Large intestine (tissue), 3 donors: Measurements from ENCODE around the gene MICAL2. TPM values are rescaled to one million over a fixed set of nuclear protein-coding genes. Genes with fewer than 3 reads are reported as not detected.

Experiments
- DNase-seq, 2 donors: peaks; one replicate each; pipeline versions ENCODE4 v3.0.0 to v3.0.0-alpha.2; 2013
- H3K27ac ChIP-seq: one replicate; pipeline ENCODE4 v1.5.1; 2013; ENCODE audit warnings: low read length
- H3K27me3 ChIP-seq: 2 replicates; pipeline ENCODE4 v1.6.1; 2013; ENCODE audit warnings: low read length; ENCODE audit not compliant: control insufficient read depth, insufficient read depth
- H3K36me3 ChIP-seq: 2 replicates; pipeline ENCODE4 v1.6.1; 2013; ENCODE audit warnings: low read length; ENCODE audit not compliant: control insufficient read depth, insufficient read depth
- H3K4me1 ChIP-seq: one replicate; pipeline ENCODE4 v1.6.1; 2013; ENCODE audit warnings: low read length; ENCODE audit not compliant: control insufficient read depth, insufficient read depth
- H3K4me3 ChIP-seq: one replicate; pipeline ENCODE4 v1.5.1; 2013; ENCODE audit warnings: low read length
- H3K9me3 ChIP-seq: one replicate; pipeline ENCODE4 v1.6.1; 2013; ENCODE audit warnings: mild to moderate bottlenecking, low read depth, low read length, moderate library complexity; ENCODE audit not compliant: control insufficient read depth
- WGBS: methylation state at CpG from one replicate; pipeline ENCODE4 v1.1.5; 2013; ENCODE audit warnings: low lambda C conversion rate; ENCODE audit not compliant: insufficient coverage; 5-methylcytosine and 5-hydroxymethylcytosine counted together
- polyA plus RNA-seq: library from polyadenylated mRNA; unstranded; fragments of 120-200 nt; gene quantifications from one replicate; pipeline ENCODE4 v1.2.1, GENCODE V29; 2013

Gene MICAL2
- polyA plus RNA-seq, 1 donor = 39.8 TPM

DNA sequence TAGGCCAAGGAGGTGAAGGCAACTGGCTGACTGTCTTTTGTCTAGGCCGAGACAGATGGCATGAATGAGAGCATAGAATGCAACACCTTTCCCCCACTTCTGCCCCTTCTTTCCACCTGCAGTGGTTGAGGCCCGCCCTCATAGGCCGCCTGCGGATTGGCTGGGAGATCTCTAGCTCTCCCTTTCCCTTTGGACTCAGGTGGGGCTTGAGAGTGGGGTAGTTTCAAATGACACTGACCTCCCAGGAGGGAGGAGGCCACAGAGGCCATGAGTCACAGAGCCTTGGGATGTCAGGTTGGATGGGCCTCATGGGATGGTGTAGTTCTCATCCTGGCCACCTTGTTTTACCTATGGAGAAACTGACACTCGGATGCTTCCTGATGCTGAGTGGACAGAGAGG, 9.1 kb downstream of the MICAL2 start:
- no peak overlapping the region for H3K4me3 ChIP-seq
- WGBS = no CpG with 5 or more reads among the region's 5 CpGs
- H3K9me3 ChIP-seq = no peaks in the 10 kb centered on the region
- peak overlapping the region; percentile 72 for H3K27ac ChIP-seq
- no peaks in the 10 kb centered on the region for H3K27me3 ChIP-seq
- no peaks in the 10 kb centered on the region for H3K36me3 ChIP-seq
- DNase-seq = peak in 1 of 2 donors; percentile 93
- peaks cover 32% of the 10 kb centered on the region for H3K4me1 ChIP-seq

DNA sequence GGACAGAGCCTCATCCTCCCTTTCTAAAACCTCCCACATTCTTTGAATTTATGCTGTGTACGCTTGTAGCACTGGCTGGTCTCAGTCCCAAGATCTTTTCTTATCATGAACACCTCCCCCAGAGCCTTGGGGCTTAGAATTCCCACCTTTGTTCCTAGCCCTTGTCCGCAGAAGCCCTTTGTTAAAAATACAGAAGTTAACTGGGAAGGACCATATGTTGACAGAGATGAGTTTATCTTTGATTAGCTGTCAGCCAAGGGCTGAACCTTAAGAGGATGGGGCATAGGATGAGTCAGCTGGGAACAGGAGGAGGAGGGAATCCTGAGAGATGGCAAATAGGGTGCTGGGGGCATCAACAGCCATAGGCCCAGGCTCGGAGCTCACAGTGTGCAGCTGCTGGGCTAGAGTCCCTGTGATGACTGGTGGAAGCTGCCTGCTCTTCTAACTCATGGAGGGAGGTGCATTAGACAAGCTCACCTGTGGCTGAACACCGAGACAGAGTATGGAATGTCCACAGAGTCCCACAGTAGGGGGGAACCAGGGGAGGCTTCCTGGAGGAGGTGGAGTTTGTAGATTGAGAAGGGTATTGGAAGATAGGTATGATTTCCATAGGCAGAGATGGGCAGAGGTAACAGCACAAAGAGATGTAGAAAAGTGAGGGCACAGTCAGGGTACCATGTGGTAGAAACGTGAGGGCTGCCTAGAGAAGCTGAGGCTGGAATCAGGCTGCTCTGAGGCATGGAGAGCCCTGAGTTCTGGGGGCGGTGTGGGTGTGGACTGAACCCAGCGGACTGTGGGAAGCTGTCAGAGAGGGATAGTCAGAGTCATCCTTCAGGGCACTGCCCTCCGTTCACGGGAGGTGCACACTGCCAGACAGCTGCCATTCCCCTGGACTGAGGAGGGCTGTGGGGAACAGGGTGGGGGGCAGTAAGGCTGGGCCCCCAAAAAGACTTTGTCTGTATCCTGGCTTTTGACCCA, 9.9 kb downstream of the MICAL2 start:
- peaks cover 35% of the 10 kb centered on the region for H3K4me1 ChIP-seq
- no CpG with 5 or more reads among the region's 9 CpGs for WGBS
- peak overlapping the region; percentile 72 for H3K27ac ChIP-seq

DNA sequence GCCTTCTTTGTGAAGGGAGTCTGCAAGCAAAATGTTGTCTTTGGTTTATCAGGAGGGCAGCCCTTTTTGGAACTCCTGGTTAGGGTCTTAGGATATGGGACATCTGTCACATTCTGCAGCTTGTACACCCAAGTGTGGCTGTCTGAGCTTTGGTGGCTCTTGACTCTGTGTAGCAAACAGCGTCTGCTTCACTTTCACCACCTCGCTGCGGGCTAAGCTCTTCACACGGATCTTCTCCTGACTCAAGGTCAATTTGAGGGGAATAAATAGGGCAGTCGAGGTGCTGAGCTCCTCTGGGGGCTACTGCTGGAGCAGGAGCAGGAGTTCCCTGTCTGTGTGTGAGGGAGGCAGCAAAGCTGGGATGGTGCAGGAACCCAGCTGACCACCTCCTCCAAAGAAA, 10.6 kb downstream of the MICAL2 start:
- no CpG with 5 or more reads among the region's 5 CpGs for WGBS
- no peaks in the 10 kb centered on the region for H3K36me3 ChIP-seq
- H3K4me1 ChIP-seq = peaks cover 42% of the 10 kb centered on the region
- peak overlapping the region; percentile 72 for H3K27ac ChIP-seq
- H3K9me3 ChIP-seq = no peaks in the 10 kb centered on the region
- H3K4me3 ChIP-seq = no peak overlapping the region
- no peaks in the 10 kb centered on the region for H3K27me3 ChIP-seq
- no peak for DNase-seq

More for the DNA sequence above, 9.9 kb downstream of the MICAL2 start:
- Histone ChIP-seq H3K27me3 (no peaks in the 10 kb centered on the region), H3K9me3 (no peaks in the 10 kb centered on the region), H3K4me3 (no peak overlapping the region), H3K36me3 (no peaks in the 10 kb centered on the region)
- DNase-seq = no peak

DNA sequence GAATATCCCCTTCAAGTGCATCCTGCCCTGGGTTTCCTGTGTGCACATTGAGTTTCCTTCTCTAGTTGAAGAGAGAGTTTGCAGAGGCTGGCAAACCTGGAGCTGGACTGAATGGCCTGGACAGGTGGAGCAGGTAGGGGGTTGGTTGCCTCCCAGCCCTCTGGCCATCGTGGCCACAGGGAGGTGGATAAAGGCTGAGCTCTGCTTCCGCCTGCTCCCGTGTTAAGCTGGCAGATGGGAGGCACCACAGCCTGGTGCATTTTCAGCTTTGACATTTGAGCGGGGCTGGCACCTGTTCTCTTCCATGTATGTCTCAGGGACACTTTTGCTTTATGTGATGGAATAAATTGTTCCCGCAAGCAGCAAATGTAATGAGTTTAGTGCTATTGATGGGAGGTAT, 11.1 kb downstream of the MICAL2 start:
- no peak for DNase-seq
- Histone ChIP-seq H3K9me3 (no peaks in the 10 kb centered on the region), H3K36me3 (no peaks in the 10 kb centered on the region), H3K27me3 (no peaks in the 10 kb centered on the region), H3K4me1 (peaks cover 47% of the 10 kb centered on the region), H3K4me3 (no peak overlapping the region), H3K27ac (no peak overlapping the region)
- no CpG with 5 or more reads among the region's 5 CpGs for WGBS

DNA sequence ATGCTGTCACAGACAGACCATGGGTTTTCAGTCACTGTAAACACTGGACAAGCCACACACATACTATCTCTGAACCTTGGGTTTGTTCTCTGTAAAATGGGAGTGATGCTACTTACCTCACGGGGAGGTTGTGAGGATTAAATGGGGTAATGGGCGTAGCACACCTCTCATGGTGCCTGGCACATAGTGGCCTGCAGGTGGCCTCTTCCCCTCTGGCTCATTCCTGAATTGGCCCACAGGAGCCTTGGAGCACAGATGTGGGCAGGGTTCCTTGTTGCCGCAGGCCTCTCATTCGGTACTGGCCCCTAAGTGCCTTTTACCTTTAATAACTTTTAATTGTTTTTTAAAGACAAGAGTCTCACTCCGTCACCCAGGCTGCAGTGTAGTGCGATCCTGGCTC, 11.7 kb downstream of the MICAL2 start:
- Histone ChIP-seq H3K4me3 (no peak overlapping the region), H3K27me3 (no peaks in the 10 kb centered on the region), H3K36me3 (no peaks in the 10 kb centered on the region), H3K9me3 (no peaks in the 10 kb centered on the region), H3K4me1 (peaks cover 52% of the 10 kb centered on the region), H3K27ac (no peak overlapping the region)
- WGBS = no CpG with 5 or more reads among the region's 6 CpGs
- DNase-seq = peak in 1 of 2 donors; percentile 11

DNA sequence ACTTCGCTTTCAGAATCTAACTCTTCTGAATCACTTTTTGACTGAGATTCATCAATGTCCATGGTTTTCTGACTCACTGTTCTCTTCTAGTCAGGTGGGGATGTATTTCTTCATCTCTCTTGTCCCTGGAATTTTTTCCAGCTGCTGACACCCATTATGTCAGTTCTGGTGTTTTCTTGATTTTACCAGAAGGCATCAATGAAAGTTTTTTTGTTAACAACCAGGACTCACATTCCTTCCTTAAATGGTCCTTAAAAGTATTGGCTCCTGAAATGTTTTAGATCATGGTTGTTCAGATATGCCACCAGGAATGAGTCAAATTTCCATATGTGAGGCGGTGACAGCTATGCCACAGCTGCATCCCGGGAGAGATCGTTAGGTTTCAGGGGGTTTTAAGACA, 12.9 kb downstream of the MICAL2 start:
- WGBS = 100% methylated on average over 1 of the region's 4 CpGs
- no peak overlapping the region for H3K27ac ChIP-seq
- no peak overlapping the region for H3K4me3 ChIP-seq
- DNase-seq = no peak
- no peaks in the 10 kb centered on the region for H3K36me3 ChIP-seq
- no peaks in the 10 kb centered on the region for H3K27me3 ChIP-seq
- no peaks in the 10 kb centered on the region for H3K9me3 ChIP-seq
- peaks cover 52% of the 10 kb centered on the region for H3K4me1 ChIP-seq

DNA sequence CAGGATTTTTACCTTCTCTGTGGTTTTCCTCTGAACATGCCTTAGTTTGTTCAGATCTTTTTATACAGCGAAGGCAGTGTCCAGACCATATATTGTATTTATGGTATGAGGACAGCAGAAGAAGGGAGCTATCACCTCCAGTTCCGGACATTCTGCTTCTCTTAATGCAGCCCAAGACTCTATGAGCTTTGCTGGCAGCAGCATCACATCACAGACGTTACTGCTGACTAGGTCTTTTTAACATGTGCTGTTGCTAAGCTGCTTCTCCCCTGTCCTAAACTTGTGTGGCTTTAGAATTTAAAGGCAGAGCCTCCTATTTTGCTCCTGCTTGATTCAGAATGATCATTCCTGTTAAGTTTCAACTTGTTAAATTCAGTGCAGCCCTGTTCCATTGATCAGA, 13.4 kb downstream of the MICAL2 start:
- no peak for DNase-seq
- H3K4me1 ChIP-seq = peaks cover 47% of the 10 kb centered on the region
- no peaks in the 10 kb centered on the region for H3K27me3 ChIP-seq
- H3K4me3 ChIP-seq = no peak overlapping the region
- H3K36me3 ChIP-seq = no peaks in the 10 kb centered on the region
- H3K9me3 ChIP-seq = no peaks in the 10 kb centered on the region
- no CpG with 5 or more reads among the region's 3 CpGs for WGBS
- H3K27ac ChIP-seq = no peak overlapping the region

DNA sequence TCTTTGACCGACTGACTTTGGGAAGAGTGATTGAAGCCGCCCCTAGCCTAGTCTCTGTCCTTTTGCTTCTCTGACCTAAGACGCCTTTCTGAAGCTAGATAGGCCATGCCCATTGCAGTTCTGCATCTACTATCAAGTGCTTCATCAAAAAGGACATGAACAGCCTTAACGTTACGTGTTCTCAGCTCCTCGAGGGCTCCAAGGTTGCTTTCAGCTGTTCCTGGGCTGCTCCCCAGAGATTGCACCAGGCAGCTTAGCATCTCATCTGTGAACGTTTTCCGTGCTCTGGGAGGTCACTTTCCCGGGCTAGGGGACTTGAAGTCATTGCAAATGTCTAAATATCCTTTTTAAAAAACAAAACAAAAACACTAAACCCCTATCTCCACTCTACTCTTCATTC, 13.9 kb downstream of the MICAL2 start:
- no peak for DNase-seq
- peaks cover 44% of the 10 kb centered on the region for H3K4me1 ChIP-seq
- WGBS = 87% methylated on average over 3 of the region's 9 CpGs
- no peaks in the 10 kb centered on the region for H3K27me3 ChIP-seq
- no peak overlapping the region for H3K27ac ChIP-seq
- H3K4me3 ChIP-seq = no peak overlapping the region
- H3K36me3 ChIP-seq = no peaks in the 10 kb centered on the region
- no peaks in the 10 kb centered on the region for H3K9me3 ChIP-seq

DNA sequence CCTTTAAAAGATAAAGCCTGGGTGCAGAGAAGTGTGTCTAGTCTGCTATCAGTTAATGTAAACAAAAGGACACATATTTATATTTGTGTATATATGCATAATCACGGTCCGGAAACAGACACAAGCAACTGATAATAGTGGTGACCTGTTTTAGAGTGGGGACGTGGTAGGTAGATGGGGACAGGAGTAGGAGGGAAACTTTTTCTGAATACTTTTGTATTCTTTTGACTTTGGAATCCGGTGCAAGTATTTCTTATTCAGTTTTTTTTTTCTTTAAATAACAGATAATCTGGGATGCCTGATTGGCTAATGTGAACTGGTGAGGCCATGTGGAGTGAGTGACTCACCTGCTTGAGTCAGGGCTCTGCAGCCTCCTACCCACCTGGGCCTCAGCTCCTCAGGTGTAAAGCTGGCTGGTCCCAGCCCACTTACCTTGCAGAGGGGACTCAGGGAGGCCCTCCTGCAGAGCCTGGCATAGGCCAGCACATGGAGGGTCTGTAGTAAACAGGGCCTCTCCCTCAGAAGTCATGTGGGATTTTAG, 15.3 kb downstream of the MICAL2 start:
- Histone ChIP-seq H3K9me3 (no peaks in the 10 kb centered on the region), H3K36me3 (no peaks in the 10 kb centered on the region), H3K4me1 (peaks cover 41% of the 10 kb centered on the region), H3K27ac (peak overlapping the region; percentile 79), H3K27me3 (no peaks in the 10 kb centered on the region), H3K4me3 (no peak overlapping the region)
- DNase-seq = peak; percentile 54 to 87
- WGBS = 0% methylated on average over 3 of the region's 4 CpGs

DNA sequence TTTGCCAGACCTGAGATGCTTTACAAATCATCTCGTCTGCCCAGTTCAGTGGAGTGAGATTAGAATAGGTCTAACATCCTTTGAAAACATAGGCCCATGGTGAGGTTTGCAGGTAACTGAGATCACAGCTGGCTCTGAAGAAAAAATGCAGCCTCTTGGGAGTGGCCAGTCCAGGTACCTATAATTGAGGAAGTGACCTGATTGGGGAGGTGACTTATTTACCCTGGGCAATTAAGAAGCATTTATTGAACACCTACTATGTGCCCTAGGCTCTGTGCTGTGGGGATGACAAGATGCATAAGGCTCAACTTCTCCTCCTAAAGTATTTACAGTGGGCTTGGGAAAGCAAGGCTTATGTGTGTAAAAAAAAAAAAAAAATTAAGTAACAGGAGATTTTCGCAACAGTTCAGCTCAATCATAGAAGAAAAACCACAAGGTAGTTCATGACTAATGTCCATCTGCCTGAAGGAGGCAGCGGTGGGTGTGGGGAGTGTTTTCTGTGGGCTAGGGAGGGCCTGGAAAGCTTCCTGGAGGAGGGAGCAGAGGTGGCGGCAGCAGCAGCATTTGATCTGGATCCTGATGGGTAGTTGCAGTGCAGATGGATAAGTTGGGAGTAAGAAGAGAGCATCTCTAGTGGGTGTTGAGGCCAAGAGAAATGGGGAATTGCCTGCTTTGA, 16.1 kb downstream of the MICAL2 start:
- peaks cover 37% of the 10 kb centered on the region for H3K4me1 ChIP-seq
- H3K36me3 ChIP-seq = no peaks in the 10 kb centered on the region
- H3K9me3 ChIP-seq = no peaks in the 10 kb centered on the region
- H3K4me3 ChIP-seq = no peak overlapping the region
- WGBS = no CpG with 5 or more reads among the region's 4 CpGs
- peak overlapping the region; percentile 79 for H3K27ac ChIP-seq
- no peaks in the 10 kb centered on the region for H3K27me3 ChIP-seq
- peak in 1 of 2 donors; percentile 56 for DNase-seq
